ENCODE results near the gene SLC35A2.
A peak's percentile ranks its signal among the peaks of the same experiment; 100 is the strongest.

DNA sequence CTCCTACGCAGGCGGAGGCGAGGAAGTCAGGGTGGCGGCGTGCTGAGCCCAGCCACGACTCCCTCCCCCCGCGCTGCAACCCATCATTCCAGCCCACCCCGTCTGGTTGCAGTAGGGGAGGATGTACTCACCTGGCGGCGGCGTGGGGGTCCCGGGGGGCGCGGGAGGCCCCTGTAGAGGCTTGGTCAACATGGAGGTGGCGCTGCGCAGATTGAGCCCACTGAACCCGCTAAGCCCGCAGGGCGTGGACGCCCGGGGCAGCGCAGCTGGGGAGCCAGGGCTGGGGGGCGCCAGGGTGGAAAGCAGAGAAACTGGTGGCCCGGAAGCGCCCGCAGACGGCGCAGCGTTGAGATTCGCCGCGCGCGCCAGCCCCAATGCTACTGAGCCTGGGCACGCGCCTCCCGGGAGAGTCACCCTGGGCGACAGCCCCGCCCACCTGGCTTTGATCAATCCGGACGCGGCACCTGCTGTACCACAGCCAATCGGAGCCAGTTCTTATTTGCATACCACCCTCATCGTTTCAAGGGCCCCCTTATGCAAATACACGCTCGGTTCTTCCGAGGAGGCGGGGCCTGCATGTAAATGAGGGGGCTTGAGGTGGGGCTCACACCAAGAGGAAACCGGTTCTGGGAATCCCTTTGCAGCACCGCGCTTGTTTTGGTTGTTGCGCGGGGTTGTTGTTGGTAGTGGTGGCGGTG is 7.3 kb upstream of the SLC35A2 start, which contains the start of gene PIM2:
- TF ChIP-seq CTCF (IDR thresholded peaks at IDR 0.05) (no peak), POLR2A (IDR thresholded peaks at IDR 0.05) (peak in 1 of 2 donors; percentile 29)
